HEK293 (cell line): ENCODE results near the gene UNC13A.

Experiments used
- BCL11B ChIP-seq: fragments of 450-650 bp; formaldehyde crosslinking; IDR thresholded peaks from 2 replicates; pipeline ENCODE4 v1.5.1; 2016; ENCODE audit warnings: low read depth, missing biosample characterization, missing genetic modification characterization
- EGR2 ChIP-seq: fragments of 450-650 bp; formaldehyde crosslinking; IDR thresholded peaks from 2 replicates; pipeline ENCODE4 v1.5.1; 2016; ENCODE audit warnings: low read depth, missing biosample characterization, missing genetic modification characterization
- GLIS1 ChIP-seq: fragments of 450-650 bp; formaldehyde crosslinking; IDR thresholded peaks from 2 replicates; pipeline ENCODE4 v1.5.1; 2016; ENCODE audit warnings: missing biosample characterization, missing genetic modification characterization
- YY2 ChIP-seq: fragments of 450-650 bp; formaldehyde crosslinking; IDR thresholded peaks from 2 replicates; pipeline ENCODE4 v1.5.1; 2016; ENCODE audit warnings: missing biosample characterization, missing genetic modification characterization
- ZBTB17 ChIP-seq: fragments of 450-650 bp; formaldehyde crosslinking; IDR thresholded peaks from 2 replicates; pipeline ENCODE4 v1.5.1; 2016; ENCODE audit warnings: missing biosample characterization, missing genetic modification characterization
- ZBTB48 ChIP-seq: fragments of 450-650 bp; formaldehyde crosslinking; IDR thresholded peaks from 2 replicates; pipeline ENCODE4 v1.5.1; 2016; ENCODE audit warnings: missing biosample characterization, missing genetic modification characterization
- ZBTB8A ChIP-seq: fragments of 450-650 bp; formaldehyde crosslinking; IDR thresholded peaks from 2 replicates; pipeline ENCODE4 v1.5.1; 2016; ENCODE audit warnings: missing biosample characterization, missing genetic modification characterization
- ZFHX2 ChIP-seq: fragments of 450-650 bp; formaldehyde crosslinking; conservative IDR thresholded peaks from 2 replicates; pipeline ENCODE4 v1.5.1; 2016; ENCODE audit warnings: missing biosample characterization, missing genetic modification characterization
- ZIC2 ChIP-seq: fragments of 450-650 bp; formaldehyde crosslinking; IDR thresholded peaks from 2 replicates; pipeline ENCODE4 v1.5.1; 2016; ENCODE audit warnings: missing biosample characterization, missing genetic modification characterization
- ZNF19 ChIP-seq: fragments of 450-650 bp; formaldehyde crosslinking; IDR thresholded peaks from 2 replicates; pipeline ENCODE4; 2016; ENCODE audit warnings: missing biosample characterization, missing genetic modification characterization, low read depth
- ZNF211 ChIP-seq: fragments of 450-650 bp; formaldehyde crosslinking; IDR thresholded peaks from 2 replicates; pipeline ENCODE4 v1.5.1; 2016; ENCODE audit warnings: low read depth, missing biosample characterization, missing genetic modification characterization
- ZNF214 ChIP-seq: fragments of 450-650 bp; formaldehyde crosslinking; IDR thresholded peaks from 2 replicates; pipeline ENCODE4 v1.5.1; 2017; ENCODE audit warnings: missing biosample characterization, mild to moderate bottlenecking, missing genetic modification characterization, borderline replicate concordance
- ZNF239 ChIP-seq: fragments of 450-650 bp; formaldehyde crosslinking; IDR thresholded peaks from 2 replicates; pipeline ENCODE4 v1.5.1; 2016; ENCODE audit warnings: missing biosample characterization, missing genetic modification characterization
- ZNF311 ChIP-seq: fragments of 450-650 bp; formaldehyde crosslinking; IDR thresholded peaks from 2 replicates; pipeline ENCODE4 v1.5.1; 2017; ENCODE audit warnings: missing biosample characterization, missing genetic modification characterization, borderline replicate concordance
- ZNF350 ChIP-seq: fragments of 450-650 bp; formaldehyde crosslinking; IDR thresholded peaks from 2 replicates; pipeline ENCODE4 v1.5.0; 2017; ENCODE audit warnings: missing biosample characterization, mild to moderate bottlenecking, missing genetic modification characterization
- ZNF501 ChIP-seq: fragments of 450-650 bp; formaldehyde crosslinking; IDR thresholded peaks from 2 replicates; pipeline ENCODE4 v1.5.1; 2016; ENCODE audit warnings: missing biosample characterization, missing genetic modification characterization
- ZNF514 ChIP-seq: fragments of 450-650 bp; formaldehyde crosslinking; IDR thresholded peaks from 2 replicates; pipeline ENCODE4 v1.5.1; 2016; ENCODE audit warnings: missing biosample characterization, missing genetic modification characterization
- ZNF529 ChIP-seq: fragments of 450-650 bp; formaldehyde crosslinking; IDR thresholded peaks from 2 replicates; pipeline ENCODE4 v1.5.1; 2017; ENCODE audit warnings: missing genetic modification characterization, missing biosample characterization; ENCODE audit not compliant: insufficient replicate concordance
- ZNF530 ChIP-seq: fragments of 450-650 bp; formaldehyde crosslinking; IDR thresholded peaks from 2 replicates; pipeline ENCODE4 v1.5.1; 2016; ENCODE audit warnings: low read depth, missing biosample characterization, missing genetic modification characterization
- ZNF544 ChIP-seq: fragments of 450-650 bp; formaldehyde crosslinking; IDR thresholded peaks from 2 replicates; pipeline ENCODE4 v1.5.0; 2017; ENCODE audit warnings: missing biosample characterization, missing genetic modification characterization
- ZNF658 ChIP-seq: fragments of 450-650 bp; formaldehyde crosslinking; IDR thresholded peaks from 2 replicates; pipeline ENCODE4; 2016; ENCODE audit warnings: missing biosample characterization, missing genetic modification characterization
- ZNF701 ChIP-seq: fragments of 450-650 bp; formaldehyde crosslinking; IDR thresholded peaks from 2 replicates; pipeline ENCODE4 v1.5.1; 2016; ENCODE audit warnings: missing biosample characterization, missing genetic modification characterization
- ZSCAN16 ChIP-seq: fragments of 450-650 bp; formaldehyde crosslinking; IDR thresholded peaks from 2 replicates; pipeline ENCODE4 v1.5.1; 2016; ENCODE audit warnings: missing biosample characterization, missing genetic modification characterization
- TF ChIP-seq, protein P1 (sequence below): fragments of 450-650 bp; formaldehyde crosslinking; IDR thresholded peaks from 2 replicates; pipeline ENCODE4 v1.5.1; 2016; ENCODE audit warnings: missing biosample characterization, missing genetic modification characterization, borderline replicate concordance
- TF ChIP-seq, protein P2 (sequence below): fragments of 450-650 bp; formaldehyde crosslinking; IDR thresholded peaks from 2 replicates; pipeline ENCODE4 v1.5.1; 2017; ENCODE audit warnings: missing biosample characterization, missing genetic modification characterization
- TF ChIP-seq, protein P3 (sequence below): fragments of 450-650 bp; formaldehyde crosslinking; IDR thresholded peaks from 2 replicates; pipeline ENCODE4 v1.5.1; 2016; ENCODE audit warnings: missing biosample characterization, missing genetic modification characterization
- TF ChIP-seq, protein P4 (sequence below): fragments of 450-650 bp; formaldehyde crosslinking; IDR thresholded peaks from 2 replicates; pipeline ENCODE4 v1.5.1; 2016; ENCODE audit warnings: missing biosample characterization, missing genetic modification characterization, borderline replicate concordance
- TF ChIP-seq, protein P5 (sequence below): fragments of 450-650 bp; formaldehyde crosslinking; conservative IDR thresholded peaks from 2 replicates; pipeline ENCODE4 v1.5.1; 2016; ENCODE audit warnings: low read depth, missing biosample characterization, missing genetic modification characterization

Gene UNC13A

DNA sequence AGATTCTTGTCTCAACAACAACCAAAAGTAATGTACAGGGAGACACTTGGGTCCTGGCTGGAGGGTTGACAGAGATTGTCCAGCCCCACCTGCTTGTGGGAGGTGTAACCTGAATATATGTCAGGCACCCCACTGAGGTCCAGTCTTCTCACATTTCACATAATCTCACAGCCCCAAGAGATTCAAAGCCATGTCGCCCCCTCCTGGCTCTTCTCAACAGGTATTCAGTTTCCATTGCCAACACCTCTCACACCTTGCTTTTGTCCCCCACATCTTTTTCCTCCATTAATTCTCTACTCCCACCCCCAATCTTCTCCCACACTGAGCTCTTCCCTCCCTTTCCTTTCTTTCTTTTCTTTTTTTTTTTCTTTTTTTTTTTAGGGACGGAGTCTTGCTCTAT is 11.2 kb downstream of the UNC13A start (continued):
- TF ChIP-seq ZNF530 (no peak), EGR2 (peak; percentile 61; the same call in 1 of the 2 replicates), GLIS1 (tag by site-specific recombination) (peak; percentile 78), ZNF544 (tag by site-specific recombination) (no peak), YY2 (tag by site-specific recombination) (no peak), ZNF19 (tag by site-specific recombination) (no peak), ZFHX2 (tag by site-specific recombination) (peak; percentile 40; the same call in 1 of the 2 replicates), ZNF239 (tag by site-specific recombination) (no peak), ZBTB8A (tag by site-specific recombination) (no peak), ZNF311 (tag by site-specific recombination) (no peak), ZNF658 (tag by site-specific recombination) (no peak), ZBTB17 (tag by site-specific recombination) (no peak), ZNF350 (tag by site-specific recombination) (no peak), BCL11B (tag by site-specific recombination) (no peak), ZBTB48 (tag by site-specific recombination) (no peak), ZNF211 (tag by site-specific recombination) (no peak), ZIC2 (tag by site-specific recombination) (peak; percentile 13; the same call in 1 of the 2 replicates), ZNF701 (tag by site-specific recombination) (no peak), ZNF514 (tag by site-specific recombination) (no peak), ZNF501 (no peak), ZNF529 (tag by site-specific recombination) (no peak), ZNF214 (tag by site-specific recombination) (no peak), ZSCAN16 (tag by site-specific recombination) (no peak)
- TF ChIP-seq, protein P1, sequence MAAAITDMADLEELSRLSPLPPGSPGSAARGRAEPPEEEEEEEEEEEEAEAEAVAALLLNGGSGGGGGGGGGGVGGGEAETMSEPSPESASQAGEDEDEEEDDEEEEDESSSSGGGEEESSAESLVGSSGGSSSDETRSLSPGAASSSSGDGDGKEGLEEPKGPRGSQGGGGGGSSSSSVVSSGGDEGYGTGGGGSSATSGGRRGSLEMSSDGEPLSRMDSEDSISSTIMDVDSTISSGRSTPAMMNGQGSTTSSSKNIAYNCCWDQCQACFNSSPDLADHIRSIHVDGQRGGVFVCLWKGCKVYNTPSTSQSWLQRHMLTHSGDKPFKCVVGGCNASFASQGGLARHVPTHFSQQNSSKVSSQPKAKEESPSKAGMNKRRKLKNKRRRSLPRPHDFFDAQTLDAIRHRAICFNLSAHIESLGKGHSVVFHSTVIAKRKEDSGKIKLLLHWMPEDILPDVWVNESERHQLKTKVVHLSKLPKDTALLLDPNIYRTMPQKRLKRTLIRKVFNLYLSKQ (tag by site-specific recombination) = no peak
- TF ChIP-seq, protein P2, sequence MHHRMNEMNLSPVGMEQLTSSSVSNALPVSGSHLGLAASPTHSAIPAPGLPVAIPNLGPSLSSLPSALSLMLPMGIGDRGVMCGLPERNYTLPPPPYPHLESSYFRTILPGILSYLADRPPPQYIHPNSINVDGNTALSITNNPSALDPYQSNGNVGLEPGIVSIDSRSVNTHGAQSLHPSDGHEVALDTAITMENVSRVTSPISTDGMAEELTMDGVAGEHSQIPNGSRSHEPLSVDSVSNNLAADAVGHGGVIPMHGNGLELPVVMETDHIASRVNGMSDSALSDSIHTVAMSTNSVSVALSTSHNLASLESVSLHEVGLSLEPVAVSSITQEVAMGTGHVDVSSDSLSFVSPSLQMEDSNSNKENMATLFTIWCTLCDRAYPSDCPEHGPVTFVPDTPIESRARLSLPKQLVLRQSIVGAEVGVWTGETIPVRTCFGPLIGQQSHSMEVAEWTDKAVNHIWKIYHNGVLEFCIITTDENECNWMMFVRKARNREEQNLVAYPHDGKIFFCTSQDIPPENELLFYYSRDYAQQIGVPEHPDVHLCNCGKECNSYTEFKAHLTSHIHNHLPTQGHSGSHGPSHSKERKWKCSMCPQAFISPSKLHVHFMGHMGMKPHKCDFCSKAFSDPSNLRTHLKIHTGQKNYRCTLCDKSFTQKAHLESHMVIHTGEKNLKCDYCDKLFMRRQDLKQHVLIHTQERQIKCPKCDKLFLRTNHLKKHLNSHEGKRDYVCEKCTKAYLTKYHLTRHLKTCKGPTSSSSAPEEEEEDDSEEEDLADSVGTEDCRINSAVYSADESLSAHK (tag by site-specific recombination) = no peak
- TF ChIP-seq, protein P3, sequence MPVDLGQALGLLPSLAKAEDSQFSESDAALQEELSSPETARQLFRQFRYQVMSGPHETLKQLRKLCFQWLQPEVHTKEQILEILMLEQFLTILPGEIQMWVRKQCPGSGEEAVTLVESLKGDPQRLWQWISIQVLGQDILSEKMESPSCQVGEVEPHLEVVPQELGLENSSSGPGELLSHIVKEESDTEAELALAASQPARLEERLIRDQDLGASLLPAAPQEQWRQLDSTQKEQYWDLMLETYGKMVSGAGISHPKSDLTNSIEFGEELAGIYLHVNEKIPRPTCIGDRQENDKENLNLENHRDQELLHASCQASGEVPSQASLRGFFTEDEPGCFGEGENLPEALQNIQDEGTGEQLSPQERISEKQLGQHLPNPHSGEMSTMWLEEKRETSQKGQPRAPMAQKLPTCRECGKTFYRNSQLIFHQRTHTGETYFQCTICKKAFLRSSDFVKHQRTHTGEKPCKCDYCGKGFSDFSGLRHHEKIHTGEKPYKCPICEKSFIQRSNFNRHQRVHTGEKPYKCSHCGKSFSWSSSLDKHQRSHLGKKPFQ (tag by site-specific recombination) = no peak
- TF ChIP-seq, protein P4, sequence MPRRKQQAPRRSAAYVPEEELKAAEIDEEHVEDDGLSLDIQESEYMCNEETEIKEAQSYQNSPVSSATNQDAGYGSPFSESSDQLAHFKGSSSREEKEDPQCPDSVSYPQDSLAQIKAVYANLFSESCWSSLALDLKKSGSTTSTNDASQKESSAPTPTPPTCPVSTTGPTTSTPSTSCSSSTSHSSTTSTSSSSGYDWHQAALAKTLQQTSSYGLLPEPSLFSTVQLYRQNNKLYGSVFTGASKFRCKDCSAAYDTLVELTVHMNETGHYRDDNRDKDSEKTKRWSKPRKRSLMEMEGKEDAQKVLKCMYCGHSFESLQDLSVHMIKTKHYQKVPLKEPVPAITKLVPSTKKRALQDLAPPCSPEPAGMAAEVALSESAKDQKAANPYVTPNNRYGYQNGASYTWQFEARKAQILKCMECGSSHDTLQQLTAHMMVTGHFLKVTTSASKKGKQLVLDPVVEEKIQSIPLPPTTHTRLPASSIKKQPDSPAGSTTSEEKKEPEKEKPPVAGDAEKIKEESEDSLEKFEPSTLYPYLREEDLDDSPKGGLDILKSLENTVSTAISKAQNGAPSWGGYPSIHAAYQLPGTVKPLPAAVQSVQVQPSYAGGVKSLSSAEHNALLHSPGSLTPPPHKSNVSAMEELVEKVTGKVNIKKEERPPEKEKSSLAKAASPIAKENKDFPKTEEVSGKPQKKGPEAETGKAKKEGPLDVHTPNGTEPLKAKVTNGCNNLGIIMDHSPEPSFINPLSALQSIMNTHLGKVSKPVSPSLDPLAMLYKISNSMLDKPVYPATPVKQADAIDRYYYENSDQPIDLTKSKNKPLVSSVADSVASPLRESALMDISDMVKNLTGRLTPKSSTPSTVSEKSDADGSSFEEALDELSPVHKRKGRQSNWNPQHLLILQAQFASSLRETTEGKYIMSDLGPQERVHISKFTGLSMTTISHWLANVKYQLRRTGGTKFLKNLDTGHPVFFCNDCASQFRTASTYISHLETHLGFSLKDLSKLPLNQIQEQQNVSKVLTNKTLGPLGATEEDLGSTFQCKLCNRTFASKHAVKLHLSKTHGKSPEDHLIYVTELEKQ (tag by site-specific recombination) = no peak
- TF ChIP-seq, protein P5, sequence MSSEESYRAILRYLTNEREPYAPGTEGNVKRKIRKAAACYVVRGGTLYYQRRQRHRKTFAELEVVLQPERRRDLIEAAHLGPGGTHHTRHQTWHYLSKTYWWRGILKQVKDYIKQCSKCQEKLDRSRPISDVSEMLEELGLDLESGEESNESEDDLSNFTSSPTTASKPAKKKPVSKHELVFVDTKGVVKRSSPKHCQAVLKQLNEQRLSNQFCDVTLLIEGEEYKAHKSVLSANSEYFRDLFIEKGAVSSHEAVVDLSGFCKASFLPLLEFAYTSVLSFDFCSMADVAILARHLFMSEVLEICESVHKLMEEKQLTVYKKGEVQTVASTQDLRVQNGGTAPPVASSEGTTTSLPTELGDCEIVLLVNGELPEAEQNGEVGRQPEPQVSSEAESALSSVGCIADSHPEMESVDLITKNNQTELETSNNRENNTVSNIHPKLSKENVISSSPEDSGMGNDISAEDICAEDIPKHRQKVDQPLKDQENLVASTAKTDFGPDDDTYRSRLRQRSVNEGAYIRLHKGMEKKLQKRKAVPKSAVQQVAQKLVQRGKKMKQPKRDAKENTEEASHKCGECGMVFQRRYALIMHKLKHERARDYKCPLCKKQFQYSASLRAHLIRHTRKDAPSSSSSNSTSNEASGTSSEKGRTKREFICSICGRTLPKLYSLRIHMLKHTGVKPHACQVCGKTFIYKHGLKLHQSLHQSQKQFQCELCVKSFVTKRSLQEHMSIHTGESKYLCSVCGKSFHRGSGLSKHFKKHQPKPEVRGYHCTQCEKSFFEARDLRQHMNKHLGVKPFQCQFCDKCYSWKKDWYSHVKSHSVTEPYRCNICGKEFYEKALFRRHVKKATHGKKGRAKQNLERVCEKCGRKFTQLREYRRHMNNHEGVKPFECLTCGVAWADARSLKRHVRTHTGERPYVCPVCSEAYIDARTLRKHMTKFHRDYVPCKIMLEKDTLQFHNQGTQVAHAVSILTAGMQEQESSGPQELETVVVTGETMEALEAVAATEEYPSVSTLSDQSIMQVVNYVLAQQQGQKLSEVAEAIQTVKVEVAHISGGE = no peak
